Hindlimb muscle (tissue), 1 donor: ENCODE results near the gene KRT77. TPM values are rescaled to one million over a fixed set of nuclear protein-coding genes. Genes with fewer than 3 reads are reported as not detected.

Source experiments
- DNase-seq: peaks from one replicate; pipeline ENCODE4 v3.0.0-alpha.2; 2013
- polyA plus RNA-seq: library from polyadenylated mRNA; unstranded; fragments of 120-200 nt; gene quantifications from one replicate; pipeline ENCODE4 v1.2.1, GENCODE V29; 2013; ENCODE audit not compliant: insufficient read length

KRT77 gene
- polyA plus RNA-seq, 1 donor = 0.32 TPM

GRCh38 chr12:52691076-52691840 lies 12.1 kb downstream of the KRT77 start:
- DNase-seq = no peak

DNA sequence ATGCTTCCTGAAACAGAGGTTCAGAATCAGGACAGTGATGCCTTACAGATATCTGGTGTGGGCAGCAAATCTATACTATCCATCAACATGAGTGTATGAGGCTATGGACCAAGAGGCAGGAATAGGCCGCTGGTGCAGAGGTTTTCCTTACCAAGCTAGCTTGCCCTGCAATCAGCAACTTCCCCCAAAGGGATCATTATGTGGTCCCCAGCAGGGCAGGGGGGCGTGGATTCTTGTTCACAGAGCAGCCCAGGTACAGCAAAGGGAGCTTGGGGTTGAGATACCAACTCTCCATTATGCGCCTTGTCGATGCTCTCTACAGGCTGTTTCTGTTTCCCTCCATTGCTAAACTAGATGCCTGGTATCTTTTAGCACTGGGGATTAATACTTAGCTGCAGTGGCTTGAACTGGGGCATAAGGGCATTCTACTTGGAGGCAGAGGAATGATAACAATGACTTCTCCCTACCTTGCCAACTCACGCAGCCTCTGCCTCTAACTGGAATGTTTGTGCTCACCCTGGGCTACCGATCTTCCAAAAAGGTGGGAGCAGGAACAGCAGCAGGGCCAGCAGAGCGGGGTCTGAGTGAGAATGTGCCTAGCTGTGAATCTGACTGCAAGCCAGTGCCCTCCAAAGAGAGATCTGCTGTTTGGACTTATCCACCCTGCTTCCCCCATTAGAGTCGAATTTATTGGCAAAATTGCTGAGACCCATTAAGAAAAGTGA lies 12.8 kb downstream of the KRT77 start:
- DNase-seq = no peak

DNA sequence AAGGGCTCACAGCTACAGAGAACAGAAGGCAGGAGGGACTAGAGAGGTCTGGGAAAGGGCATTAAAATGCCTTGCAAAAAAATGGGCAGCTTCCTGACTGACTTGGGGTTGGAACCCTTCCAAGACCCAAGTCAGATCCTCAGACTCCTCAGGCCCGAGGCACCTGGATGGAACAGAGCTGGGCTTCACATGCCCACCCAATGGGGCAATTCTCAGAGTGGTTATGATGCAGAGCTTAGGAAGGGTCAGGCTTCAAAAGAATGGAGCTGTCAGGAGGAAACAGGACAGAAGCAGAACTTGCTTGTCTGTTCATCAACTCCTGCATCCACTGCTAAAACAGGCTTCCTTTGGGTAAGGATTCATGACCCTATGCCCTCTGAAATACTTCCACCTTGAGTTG lies 13.4 kb downstream of the KRT77 start:
- DNase-seq = no peak

- DNase-seq = no peak
These were observed 14.1 kb downstream of the KRT77 start for GRCh38 chr12:52689239-52689638.

DNA sequence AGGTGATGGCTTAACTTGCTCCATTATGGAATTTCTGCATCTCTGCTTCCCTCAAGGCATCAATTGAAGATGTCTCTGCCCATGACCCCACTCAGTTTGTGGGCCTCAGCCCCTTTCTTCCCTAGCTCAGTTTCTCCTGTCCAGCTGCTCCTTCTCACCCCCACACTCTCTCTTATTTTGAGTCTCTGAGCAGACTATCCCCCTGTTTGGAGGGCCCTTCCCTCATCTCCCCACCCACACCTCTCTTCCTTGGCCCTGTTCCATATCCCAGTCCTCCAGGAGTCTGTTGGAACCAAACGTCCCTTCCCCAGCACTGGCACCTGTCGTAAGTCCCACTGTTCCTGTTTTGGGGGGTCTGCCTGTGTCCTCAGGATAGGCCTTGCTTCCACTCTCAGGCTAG lies 14.8 kb downstream of the KRT77 start:
- no peak for DNase-seq

DNA sequence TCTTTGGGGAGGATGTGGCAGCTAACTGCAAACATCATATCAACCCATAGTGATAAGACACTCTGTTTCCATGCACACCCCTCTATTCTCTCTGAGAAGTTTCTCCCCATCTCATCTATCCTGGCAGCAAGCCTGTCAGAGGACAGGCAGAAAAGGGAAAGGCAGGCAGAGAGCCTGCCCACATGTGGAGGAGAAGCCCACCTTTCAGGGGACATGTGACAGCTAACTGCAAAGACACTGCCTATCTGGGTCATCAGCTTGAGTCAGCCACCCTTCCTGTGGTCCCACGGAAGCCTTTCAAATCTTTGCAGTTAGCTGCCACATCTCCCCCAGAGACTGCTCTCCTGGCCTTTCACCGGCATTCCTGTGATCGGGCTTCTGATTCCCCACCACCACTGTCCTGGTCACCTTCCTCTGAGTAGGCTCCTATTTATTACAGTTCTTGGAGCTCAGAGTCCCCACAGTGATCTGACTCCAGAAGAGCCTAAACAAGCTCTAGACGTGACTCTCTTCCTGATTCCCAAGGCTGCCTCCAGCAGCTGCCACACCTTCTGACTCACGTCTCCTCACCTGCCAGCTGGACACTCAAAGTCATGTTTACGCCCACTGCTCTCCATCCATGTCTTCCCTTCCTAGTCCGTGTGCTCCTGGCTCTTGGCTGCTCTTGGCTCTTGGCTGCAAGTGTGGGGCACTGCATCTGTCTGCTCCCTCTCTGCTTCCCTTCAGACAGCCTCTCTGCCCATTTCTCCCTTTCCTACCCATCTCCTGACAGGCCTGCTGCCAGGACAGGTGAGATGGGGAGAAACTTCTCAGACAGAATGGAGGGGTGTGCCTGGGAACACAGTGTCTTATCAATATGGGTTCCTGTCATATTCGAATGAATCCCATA lies 15.6 kb downstream of the KRT77 start:
- DNase-seq = no peak

- no peak for DNase-seq
These were observed 16.4 kb downstream of the KRT77 start for GRCh38 chr12:52686756-52687487.

DNA sequence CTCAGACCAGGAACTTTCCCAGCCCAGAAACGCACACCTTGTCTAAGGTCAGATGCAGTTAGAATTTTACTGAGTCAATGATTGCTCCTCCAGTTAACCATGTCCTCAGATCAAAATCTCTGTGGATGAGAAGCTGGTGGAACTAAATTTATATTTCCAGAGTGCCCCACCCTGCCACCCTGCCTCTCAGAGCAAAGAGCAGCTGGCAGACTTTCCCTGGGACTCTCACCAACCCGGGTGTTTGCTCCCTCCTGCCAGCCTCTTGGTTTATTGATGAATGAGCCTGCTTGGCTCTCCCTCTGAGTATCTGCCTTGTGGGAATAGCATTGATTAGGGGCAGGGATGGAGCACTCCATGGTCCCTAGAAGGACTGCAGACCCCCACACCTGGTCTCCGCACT lies 17.3 kb downstream of the KRT77 start:
- no peak for DNase-seq

- no peak for DNase-seq
These were observed 17.9 kb downstream of the KRT77 start for GRCh38 chr12:52685406-52685890.

DNA sequence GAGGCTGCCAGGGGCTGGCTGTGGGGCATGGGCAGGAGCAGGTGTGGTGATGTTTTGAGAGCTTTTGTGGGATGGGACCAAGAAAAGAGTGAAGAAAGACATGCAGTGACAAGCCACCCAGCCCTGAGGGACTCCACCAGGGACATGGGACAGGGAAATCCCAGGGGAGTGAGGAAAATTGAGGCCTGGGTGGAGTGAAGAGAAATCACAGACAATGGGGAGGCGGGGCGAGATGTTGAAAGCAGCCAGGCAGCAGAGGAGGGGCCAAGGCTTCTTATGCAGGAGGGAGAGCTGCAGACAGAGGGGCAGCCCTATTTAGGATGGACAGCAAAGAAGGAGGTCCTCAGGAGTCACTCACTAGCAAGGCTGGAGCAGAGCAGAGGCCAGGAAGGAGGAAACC lies 18.9 kb downstream of the KRT77 start:
- DNase-seq = no peak

- DNase-seq = no peak
These were observed 19.6 kb downstream of the KRT77 start for GRCh38 chr12:52683575-52684300.

- no peak for DNase-seq
These were observed 20.3 kb downstream of the KRT77 start for GRCh38 chr12:52682938-52683574.

DNA sequence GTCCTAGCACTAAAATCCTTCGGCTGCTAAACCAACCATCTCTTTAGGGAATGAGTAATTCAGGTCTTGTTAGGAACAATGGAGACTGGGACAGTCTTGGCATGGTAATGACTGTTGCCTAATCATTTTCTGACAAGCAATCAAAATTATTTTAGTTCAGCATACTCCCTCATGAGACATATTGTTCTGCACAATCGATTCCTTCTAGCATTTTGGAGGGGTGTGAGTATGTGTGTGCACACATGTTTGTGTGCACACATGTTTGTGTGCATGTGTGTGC lies 21.0 kb downstream of the KRT77 start:
- DNase-seq = no peak

- no peak for DNase-seq
These were observed 21.6 kb downstream of the KRT77 start for GRCh38 chr12:52681526-52682380.

GRCh38 chr12:52680363-52680762 lies 23.0 kb downstream of the KRT77 start, which contains the start of gene KRT1:
KRT1 (minus strand) TSS chr12:52680407; CDS start chr12:52680348, 59 bp downstream.
- no peak for DNase-seq

DNA sequence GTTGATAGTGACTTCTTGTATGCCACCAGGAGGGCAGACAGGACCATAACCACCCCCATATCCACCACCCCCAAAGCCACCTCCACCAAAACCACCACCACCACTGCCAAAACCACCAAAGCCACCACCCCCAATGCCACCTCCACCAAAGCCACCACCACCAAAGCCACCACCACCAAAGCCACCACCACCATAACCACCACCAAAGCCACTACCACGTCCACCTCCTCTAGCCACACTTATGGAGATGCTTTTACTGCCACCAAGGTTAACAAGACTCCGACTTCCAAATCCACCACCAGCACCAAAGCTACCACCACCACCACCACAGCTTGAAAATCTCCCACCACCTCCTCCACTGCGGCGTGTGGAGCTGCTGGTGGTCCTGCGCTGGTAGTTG lies 23.4 kb downstream of the KRT77 start:
- no peak for DNase-seq

DNA sequence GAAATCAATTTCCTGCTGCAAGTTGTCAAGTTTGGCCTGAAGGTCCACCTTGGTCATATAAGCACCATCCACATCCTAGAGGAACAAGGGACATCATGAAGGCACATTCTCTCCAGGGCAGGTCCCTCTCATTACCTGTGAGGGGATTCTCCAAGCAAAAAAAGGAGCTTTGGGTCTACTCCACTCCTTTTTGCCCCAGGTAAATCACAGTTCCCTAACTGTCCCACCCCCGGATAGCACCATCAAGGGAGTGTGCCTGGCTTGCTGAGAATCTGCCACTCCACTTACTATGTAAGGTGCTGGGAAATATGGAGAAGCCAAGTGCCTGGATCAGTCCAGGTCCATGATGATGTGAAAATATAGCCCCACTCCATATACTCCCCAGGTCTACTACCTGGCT lies 25.7 kb downstream of the KRT77 start:
- DNase-seq = no peak

DNA sequence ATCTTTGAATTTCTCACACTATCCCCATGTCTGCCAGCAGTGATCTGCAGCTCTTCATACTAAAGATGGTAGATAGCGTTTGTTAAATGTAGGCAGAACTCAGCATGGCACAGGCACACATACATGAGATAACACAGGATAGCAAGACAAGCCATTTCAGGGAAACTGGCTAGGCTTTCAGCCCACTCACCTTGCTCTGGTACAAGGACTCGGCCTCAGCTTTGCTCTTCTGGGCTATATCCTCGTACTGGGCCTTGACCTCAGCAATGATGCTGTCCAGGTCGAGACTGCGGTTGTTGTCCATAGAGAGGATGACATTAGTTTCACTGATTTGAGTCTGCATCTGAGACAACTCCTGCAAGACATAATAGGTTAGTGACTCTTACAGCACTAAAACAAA lies 26.2 kb downstream of the KRT77 start:
- no peak for DNase-seq

GRCh38 chr12:52676163-52676562 lies 27.2 kb downstream of the KRT77 start:
- no peak for DNase-seq

DNA sequence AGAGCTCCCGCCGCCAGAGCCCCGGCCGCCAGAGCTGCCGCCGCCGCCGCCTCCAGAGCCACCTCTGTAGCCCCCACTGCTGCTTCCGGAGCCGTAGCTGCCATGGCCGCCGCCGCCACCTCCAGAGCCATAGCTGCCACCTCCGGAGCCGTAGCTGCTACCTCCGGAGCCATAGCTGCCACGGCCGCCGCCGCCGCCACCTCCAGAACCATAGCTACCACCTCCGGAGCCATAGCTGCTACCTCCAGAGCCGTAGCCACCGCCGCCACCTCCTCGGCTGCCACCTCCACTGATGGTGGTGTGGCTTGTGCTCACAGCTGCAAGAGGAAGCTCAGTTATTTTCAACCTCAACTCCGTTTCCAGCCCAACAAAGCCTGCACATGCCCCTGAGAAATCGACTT lies 28.0 kb downstream of the KRT77 start:
- no peak for DNase-seq
